ENCODE measurements around the gene KNSTRN.
A peak's percentile ranks its signal among the peaks of the same experiment; 100 is the strongest.

KNSTRN gene

GRCh38 chr15:40399370-40399769 lies 16.8 kb downstream of the KNSTRN start:
- no peak for DNase-seq (ENCODE audit: low read depth)

DNA sequence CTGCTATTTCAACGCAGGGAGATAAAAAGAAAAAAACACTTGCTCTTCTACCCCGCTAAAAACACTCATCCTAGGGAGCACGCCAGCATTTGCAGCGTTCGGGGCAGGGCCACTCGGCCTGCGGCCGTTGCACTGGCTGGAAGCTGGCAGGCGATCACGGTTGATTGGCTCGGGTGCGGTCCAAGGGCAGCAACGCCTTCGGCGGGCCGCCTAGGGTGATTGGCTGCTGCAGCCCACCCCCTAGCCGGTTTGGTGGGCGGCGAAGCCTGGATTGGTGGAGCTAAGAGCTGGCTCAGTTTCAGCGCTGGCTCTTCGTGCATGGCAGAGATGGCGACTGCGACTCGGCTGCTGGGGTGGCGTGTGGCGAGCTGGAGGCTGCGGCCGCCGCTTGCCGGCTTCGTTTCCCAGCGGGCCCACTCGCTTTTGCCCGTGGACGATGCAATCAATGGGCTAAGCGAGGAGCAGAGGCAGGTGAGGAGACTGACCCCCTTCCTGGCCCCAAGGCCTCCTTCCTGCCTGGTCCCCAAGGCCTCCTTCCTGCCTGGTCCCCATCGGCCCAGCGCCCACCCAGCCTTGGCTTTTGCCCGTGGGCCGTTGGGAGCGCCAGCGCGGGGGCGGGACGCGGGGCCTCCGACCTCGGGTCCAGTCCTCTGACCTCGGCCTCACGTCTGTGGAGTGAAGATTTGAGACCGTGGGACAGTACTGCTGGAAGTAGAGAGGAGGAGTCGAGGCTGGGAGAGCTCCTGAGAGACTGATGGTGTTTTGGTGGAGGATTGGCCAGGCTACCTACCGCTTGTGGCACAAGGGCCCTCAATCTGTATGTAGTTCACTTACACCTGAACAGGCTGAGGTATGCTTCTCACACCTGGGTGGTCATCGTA lies 23.2 kb downstream of the KNSTRN start, which contains the start of gene IVD:
TSS of gene IVD (plus strand) at position 295 of the 881 bp plus-strand sequence. CDS start at position 328, 33 bp downstream.
- peak; percentile 92 for DNase-seq (ENCODE audit: low read depth)

DNA sequence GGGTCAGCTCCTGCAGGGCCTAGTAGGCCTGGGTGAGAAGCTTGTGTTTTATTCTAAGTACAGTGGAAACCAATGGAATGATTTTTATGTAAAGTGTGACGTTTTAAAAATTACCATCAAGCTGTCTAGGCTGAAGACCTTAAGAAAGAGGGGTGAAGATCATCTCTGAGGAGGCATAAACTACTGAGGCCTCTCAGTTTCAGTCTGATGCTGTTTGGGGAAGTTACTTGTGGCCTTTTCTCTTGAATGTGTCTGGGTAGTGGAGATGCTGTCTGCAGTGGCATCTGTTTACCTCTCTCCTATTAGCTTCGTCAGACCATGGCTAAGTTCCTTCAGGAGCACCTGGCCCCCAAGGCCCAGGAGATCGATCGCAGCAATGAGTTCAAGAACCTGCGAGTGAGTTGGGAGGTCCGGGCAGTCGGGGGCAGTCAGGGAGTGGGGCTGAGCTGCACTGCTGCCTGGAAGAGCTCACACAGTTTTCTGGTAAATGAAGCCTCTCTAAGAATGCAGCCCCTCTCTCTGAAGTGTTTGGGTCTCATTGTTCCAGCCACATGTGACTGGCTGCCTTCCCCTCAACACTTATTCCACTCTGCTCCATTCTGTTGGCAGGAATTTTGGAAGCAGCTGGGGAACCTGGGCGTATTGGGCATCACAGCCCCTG lies 24.9 kb downstream of the KNSTRN start:
- no peak for DNase-seq (ENCODE audit: low read depth)

DNA sequence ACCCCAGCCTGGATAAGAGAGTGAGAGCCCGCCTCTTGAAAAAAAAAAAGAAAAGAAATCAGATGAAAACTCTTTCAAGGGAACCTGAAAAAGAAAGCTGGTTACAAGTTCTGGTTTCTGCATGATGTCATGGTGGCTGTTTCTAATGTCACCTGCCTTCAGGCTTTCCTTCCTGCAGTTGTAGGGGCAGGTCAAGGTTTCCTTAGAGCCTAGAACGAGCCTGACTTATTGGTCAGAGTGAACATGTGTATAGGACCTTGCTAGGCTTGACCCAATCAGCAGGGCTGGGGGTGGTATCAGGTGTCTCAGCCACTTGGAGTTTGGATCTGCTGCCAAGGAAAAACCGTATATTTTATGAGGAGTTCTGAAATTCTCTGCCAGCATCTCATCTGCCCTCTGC lies 26.8 kb downstream of the KNSTRN start:
- no peak for DNase-seq (ENCODE audit: low read depth)

- DNase-seq (ENCODE audit: low read depth): no peak
Observed at GRCh38 chr15:40410476-40410875, 28.0 kb downstream of the KNSTRN start.

DNA sequence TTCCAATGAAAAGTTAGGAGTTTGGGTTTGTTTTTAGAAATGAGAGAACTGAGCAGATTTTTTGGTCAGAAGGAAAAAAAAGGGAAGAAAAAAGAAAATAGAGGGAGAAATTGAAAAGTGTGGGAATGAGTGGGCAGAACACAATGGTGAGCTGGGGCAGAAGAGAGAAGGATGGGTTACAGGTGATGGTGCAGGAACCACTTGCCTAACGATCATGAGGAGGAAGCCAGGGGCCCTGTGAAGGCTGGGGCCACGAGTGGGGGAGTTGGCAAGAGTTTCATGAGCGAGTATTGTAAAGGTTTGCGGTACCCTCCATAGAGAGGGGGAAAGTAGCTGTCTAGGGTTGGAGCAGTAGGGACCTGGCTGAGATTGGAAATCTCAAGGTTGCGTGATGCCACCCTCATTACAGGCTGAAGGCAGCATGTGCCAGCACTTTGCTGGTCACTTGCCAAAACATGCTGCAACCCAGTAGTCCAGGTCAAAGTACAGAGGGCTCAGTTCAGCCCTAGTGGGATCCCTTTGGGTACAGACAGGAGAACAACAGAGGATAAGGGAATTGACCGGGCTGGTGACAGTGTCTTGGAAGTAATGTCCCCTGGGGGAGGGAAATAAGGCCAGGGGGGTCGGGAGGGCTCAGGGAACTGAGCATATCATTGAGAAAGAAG lies 29.7 kb downstream of the KNSTRN start:
- no peak for DNase-seq (ENCODE audit: low read depth)

- DNase-seq (ENCODE audit: low read depth): no peak
Observed at GRCh38 chr15:40413036-40413435, 30.5 kb downstream of the KNSTRN start.

DNA sequence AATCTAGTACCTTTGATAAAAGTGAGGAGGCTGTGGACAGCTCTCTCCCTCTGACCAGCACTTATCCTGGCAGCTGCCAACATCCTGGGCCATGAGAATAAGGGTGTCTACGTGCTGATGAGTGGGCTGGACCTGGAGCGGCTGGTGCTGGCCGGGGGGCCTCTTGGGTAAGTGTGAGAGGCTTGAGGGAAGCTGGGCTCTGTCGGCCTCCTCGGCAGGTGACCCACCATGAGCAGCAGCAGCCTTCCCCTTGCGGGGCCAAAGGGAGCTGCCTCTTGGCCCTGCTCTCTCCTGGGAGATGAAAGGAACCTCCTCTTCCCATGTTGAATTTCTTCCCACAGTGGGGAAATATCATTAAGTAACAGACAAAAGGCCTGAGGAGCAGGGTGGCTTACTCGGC lies 32.3 kb downstream of the KNSTRN start:
- no peak for DNase-seq (ENCODE audit: low read depth)

DNA sequence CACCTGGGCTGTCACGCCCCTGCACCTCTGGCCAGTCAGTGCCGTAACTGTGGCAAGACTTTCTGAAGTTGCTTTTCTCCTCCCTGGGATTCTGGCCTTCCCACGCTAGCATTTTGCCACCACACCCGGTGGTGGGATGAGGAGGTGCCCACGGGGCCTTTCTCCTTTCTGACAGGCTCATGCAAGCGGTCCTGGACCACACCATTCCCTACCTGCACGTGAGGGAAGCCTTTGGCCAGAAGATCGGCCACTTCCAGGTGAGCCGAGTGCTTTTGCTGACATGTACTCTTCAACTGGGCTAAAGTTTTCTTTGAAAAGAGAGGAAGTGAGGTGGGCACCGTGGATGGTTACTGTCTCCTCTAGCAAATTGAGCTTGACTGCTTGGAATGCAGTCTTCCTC lies 32.7 kb downstream of the KNSTRN start:
- DNase-seq (ENCODE audit: low read depth): no peak

- DNase-seq (ENCODE audit: low read depth): no peak
Observed at GRCh38 chr15:40416056-40416455, 33.5 kb downstream of the KNSTRN start.

DNA sequence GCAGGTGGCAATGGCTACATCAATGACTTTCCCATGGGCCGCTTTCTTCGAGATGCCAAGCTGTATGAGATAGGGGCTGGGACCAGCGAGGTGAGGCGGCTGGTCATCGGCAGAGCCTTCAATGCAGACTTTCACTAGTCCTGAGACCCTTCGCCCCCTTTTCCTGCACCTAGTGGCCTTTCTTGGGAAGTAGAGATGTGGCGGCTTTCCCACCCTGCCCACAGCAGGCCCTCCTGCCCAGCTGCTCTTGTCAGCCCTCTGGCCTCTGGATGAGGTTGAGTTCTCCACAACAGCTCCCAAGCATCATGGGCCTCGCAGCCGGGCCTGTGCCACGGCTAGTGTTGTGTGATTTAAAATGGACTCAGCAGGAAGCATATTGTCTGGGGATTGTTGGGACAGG lies 35.6 kb downstream of the KNSTRN start:
- no peak for DNase-seq (ENCODE audit: low read depth)

DNA sequence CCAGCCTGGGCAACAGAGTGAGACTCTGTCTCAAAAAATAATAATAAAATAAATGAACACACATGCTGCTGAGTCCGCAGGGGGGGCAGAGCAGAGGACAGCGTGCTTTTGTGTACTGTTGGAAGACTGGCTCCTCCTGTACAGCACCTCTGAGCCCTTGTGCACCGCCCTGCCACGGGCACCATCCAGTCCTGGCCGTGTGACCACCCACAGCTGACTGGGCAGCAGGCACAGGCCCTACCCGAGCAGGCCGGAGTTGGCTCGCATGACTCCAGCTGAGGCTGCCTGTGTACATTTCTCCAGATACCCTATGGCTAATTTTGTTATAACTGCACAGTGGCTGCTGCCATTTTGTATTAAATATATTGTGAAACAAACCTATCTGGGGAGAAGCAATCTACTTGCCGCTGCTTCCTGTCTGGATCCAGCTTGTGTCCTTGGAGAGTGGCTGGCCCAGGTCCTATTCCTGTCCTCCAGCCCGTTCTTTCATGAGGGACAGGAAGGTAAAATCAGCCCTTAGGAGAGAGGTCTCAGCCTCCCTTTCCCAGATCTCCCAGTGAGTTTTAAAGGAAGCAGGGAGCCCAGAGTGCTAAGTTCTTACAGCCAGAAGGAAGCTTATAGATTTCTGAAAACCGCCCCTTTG lies 37.7 kb downstream of the KNSTRN start:
- no peak for DNase-seq (ENCODE audit: low read depth)

DNA sequence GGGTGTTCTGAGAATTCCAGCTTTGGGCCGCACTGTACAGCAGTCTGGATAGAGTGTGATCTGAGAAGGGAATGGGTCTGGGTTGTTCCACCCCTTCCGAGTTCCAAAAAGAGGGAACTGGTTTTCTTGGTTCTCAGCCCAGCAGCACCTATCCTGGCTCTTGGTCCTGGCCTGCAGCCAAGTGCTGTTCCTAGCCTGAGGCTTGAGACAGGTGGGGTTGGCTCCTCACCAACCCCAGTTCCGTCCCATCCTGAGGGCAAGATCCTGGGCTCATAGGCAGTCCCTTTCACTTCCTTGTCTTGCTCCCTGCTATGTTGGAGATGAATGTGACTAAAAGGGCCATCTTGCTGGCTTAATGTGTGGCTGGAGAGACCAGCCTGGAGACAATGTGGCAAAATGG lies 38.3 kb downstream of the KNSTRN start:
- no peak for DNase-seq (ENCODE audit: low read depth)

GRCh38 chr15:40421246-40422157 lies 39.0 kb downstream of the KNSTRN start:
- no peak for DNase-seq (ENCODE audit: low read depth)

GRCh38 chr15:40424483-40425115 lies 42.1 kb downstream of the KNSTRN start:
- no peak for DNase-seq (ENCODE audit: low read depth)

GRCh38 chr15:40425681-40426080 lies 43.2 kb downstream of the KNSTRN start:
- DNase-seq (ENCODE audit: low read depth): no peak

DNA sequence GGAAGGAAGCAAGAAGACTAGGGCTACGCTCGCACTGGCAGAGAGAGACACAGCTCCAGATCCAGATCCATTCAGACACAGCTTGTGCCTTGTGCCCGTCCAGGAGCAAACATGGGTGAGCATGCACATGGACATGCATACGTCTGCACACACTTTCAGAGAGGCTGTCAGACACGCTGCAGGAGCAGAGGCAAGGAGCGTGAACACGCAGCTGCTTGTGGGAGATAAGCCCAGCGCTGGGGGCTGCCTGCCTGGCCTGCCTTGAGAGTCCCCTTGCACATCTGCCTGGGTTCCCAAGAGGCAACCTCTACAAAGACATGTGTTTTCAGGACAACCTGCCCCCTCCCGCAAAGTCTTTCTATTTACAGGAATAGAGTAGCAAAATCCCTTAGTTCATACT lies 44.7 kb downstream of the KNSTRN start:
- DNase-seq (ENCODE audit: low read depth): no peak

GRCh38 chr15:40428185-40428584 lies 45.7 kb downstream of the KNSTRN start:
- no peak for DNase-seq (ENCODE audit: low read depth)

GRCh38 chr15:40429068-40429710 lies 46.7 kb downstream of the KNSTRN start:
- no peak for DNase-seq (ENCODE audit: low read depth)

DNA sequence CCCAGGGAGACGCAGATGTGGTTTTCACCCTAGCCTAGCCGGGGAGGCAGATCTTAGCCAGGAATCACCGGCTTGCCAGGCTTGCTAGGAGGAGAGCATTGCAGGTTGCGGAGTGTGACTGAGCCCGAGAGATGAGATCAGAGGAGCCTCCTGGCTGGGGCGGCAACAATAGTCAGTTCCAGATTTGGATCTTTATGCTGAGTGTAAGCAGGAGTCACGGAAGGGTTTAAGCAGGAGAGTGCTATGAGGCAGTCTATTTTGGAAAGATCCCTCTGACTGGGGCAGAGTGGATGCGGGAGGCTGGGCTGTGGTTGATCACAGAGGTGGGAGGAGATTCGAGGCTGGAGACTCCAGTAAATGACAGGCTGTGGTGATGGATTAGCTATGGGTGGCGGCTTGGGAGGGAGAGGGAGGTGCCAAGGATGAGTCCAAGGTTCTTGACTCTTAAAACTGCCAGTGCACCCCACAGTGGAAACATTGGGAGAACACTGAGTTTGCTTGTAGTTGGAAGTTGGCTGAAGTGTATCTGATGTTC lies 47.8 kb downstream of the KNSTRN start:
- DNase-seq (ENCODE audit: low read depth): no peak
